Activated CD4-positive, alpha-beta memory T cell treated with anti-CD3 and anti-CD28 coated beads, Interleukin-2, amount 10 ng/mL, durations not matched to agents 7 days and 5 days (primary cell): ENCODE results near the gene IMPG1. TPM values are rescaled to one million over a fixed set of nuclear protein-coding genes. Genes with fewer than 3 reads are reported as not detected.

Experiments
- CTCF ChIA-PET: fragments of 350-600 bp; sonication (Branson Sonifier 250); formaldehyde crosslinking; loops from one replicate; lab custom pipeline; 2021; ENCODE audit warnings: antibody characterized with exemption, inconsistent platforms; lab: Charles Lee
- POLR2A ChIA-PET: fragments of 350-600 bp; sonication (Branson Sonifier 250); formaldehyde crosslinking; loops from one replicate; lab custom pipeline; 2021; ENCODE audit warnings: antibody characterized with exemption; lab: Charles Lee
- DNase-seq: peaks from one replicate; pipeline ENCODE4 v3.0.0-alpha.2; 2020
- H3K27ac Mint-ChIP-seq: one replicate; pipeline ENCODE4 v1.8.0; 2021; ENCODE audit warnings: mild to moderate bottlenecking, mixed read lengths
- H3K27me3 Mint-ChIP-seq: one replicate; pipeline ENCODE4 v1.8.0; 2021; ENCODE audit warnings: mixed read lengths
- H3K36me3 Mint-ChIP-seq: one replicate; pipeline ENCODE4 v1.8.0; 2021; ENCODE audit warnings: low read depth, mixed read lengths
- H3K4me1 Mint-ChIP-seq: one replicate; pipeline ENCODE4 v1.8.0; 2021; ENCODE audit warnings: mixed read lengths
- H3K4me3 Mint-ChIP-seq: one replicate; pipeline ENCODE4 v1.8.0; 2021; ENCODE audit warnings: mild to moderate bottlenecking, mixed read lengths
- H3K9me3 Mint-ChIP-seq: one replicate; pipeline ENCODE4 v1.8.0; 2021; ENCODE audit warnings: mixed read lengths
- total RNA-seq, 2 experiments: library from RNA; stranded (reverse); gene quantifications; one replicate each; pipeline ENCODE4 v1.2.3, GENCODE V29; 2021

IMPG1 gene
- total RNA-seq, 2 experiments from 2014 or later = not detected

GRCh38 chr6:75997696-75998095 lies 74.8 kb downstream of the IMPG1 start:
- DNase-seq = no peak
- H3K27me3 Mint-ChIP-seq = peaks cover 1% of the 10 kb centered on the region
- no peak overlapping the region for H3K4me3 Mint-ChIP-seq
- no peaks in the 10 kb centered on the region for H3K36me3 Mint-ChIP-seq
- ChIA-PET CTCF (no interaction called here), POLR2A (no interaction called here)
- no peaks in the 10 kb centered on the region for H3K4me1 Mint-ChIP-seq
- H3K9me3 Mint-ChIP-seq = no peaks in the 10 kb centered on the region
- H3K27ac Mint-ChIP-seq = no peak overlapping the region

GRCh38 chr6:75993236-75994162 lies 79.0 kb downstream of the IMPG1 start:
- peaks cover 1% of the 10 kb centered on the region for H3K27me3 Mint-ChIP-seq
- ChIA-PET CTCF (no interaction called here), POLR2A (no interaction called here)
- no peaks in the 10 kb centered on the region for H3K9me3 Mint-ChIP-seq
- H3K4me1 Mint-ChIP-seq = no peaks in the 10 kb centered on the region
- no peak overlapping the region for H3K27ac Mint-ChIP-seq
- no peak for DNase-seq
- no peaks in the 10 kb centered on the region for H3K36me3 Mint-ChIP-seq
- no peak overlapping the region for H3K4me3 Mint-ChIP-seq

GRCh38 chr6:75991941-75992340 lies 80.5 kb downstream of the IMPG1 start:
- ChIA-PET CTCF (interaction anchor here (0.8 to 1.2 kb wide), 2 partner anchors 99 to 118 kb away, joined by 3 read pairs; no protein-coding TSS in a partner anchor), POLR2A (no interaction called here)
- H3K4me3 Mint-ChIP-seq = no peak overlapping the region
- no peaks in the 10 kb centered on the region for H3K9me3 Mint-ChIP-seq
- no peak overlapping the region for H3K27ac Mint-ChIP-seq
- peaks cover 1% of the 10 kb centered on the region for H3K27me3 Mint-ChIP-seq
- DNase-seq = no peak
- H3K4me1 Mint-ChIP-seq = no peaks in the 10 kb centered on the region
- no peaks in the 10 kb centered on the region for H3K36me3 Mint-ChIP-seq

GRCh38 chr6:75986935-75987334 lies 85.5 kb downstream of the IMPG1 start:
- DNase-seq = no peak
- H3K4me1 Mint-ChIP-seq = no peaks in the 10 kb centered on the region
- H3K4me3 Mint-ChIP-seq = no peak overlapping the region
- no peak overlapping the region for H3K27ac Mint-ChIP-seq
- H3K9me3 Mint-ChIP-seq = no peaks in the 10 kb centered on the region
- no peaks in the 10 kb centered on the region for H3K36me3 Mint-ChIP-seq
- ChIA-PET CTCF (no interaction called here), POLR2A (no interaction called here)
- no peaks in the 10 kb centered on the region for H3K27me3 Mint-ChIP-seq

- Mint-ChIP-seq H3K27ac (no peak overlapping the region), H3K4me1 (no peaks in the 10 kb centered on the region), H3K4me3 (no peak overlapping the region), H3K36me3 (no peaks in the 10 kb centered on the region), H3K27me3 (no peaks in the 10 kb centered on the region), H3K9me3 (no peaks in the 10 kb centered on the region)
- CTCF ChIA-PET = no interaction called here
- POLR2A ChIA-PET = no interaction called here
- DNase-seq = no peak
Observed at GRCh38 chr6:75975904-75976303, 96.6 kb downstream of the IMPG1 start.

GRCh38 chr6:75970093-75970492 lies 102.4 kb downstream of the IMPG1 start:
- no peaks in the 10 kb centered on the region for H3K36me3 Mint-ChIP-seq
- CTCF ChIA-PET = no interaction called here
- no peaks in the 10 kb centered on the region for H3K4me1 Mint-ChIP-seq
- no peak for DNase-seq
- H3K27me3 Mint-ChIP-seq = peaks cover 4% of the 10 kb centered on the region
- no peak overlapping the region for H3K27ac Mint-ChIP-seq
- H3K4me3 Mint-ChIP-seq = no peak overlapping the region
- POLR2A ChIA-PET = no interaction called here
- no peaks in the 10 kb centered on the region for H3K9me3 Mint-ChIP-seq

- Mint-ChIP-seq H3K36me3 (no peaks in the 10 kb centered on the region), H3K27ac (no peak overlapping the region), H3K27me3 (peaks cover 4% of the 10 kb centered on the region), H3K9me3 (no peaks in the 10 kb centered on the region), H3K4me1 (no peaks in the 10 kb centered on the region), H3K4me3 (no peak overlapping the region)
- DNase-seq = no peak
- CTCF ChIA-PET = no interaction called here
- POLR2A ChIA-PET = no interaction called here
Observed at GRCh38 chr6:75968143-75968542, 104.3 kb downstream of the IMPG1 start.

- peaks cover 3% of the 10 kb centered on the region for H3K27me3 Mint-ChIP-seq
- H3K9me3 Mint-ChIP-seq = no peaks in the 10 kb centered on the region
- DNase-seq = no peak
- ChIA-PET CTCF (no interaction called here), POLR2A (no interaction called here)
- no peak overlapping the region for H3K4me3 Mint-ChIP-seq
- no peaks in the 10 kb centered on the region for H3K36me3 Mint-ChIP-seq
- H3K27ac Mint-ChIP-seq = no peak overlapping the region
- no peaks in the 10 kb centered on the region for H3K4me1 Mint-ChIP-seq
Observed at GRCh38 chr6:75963569-75963968, 108.9 kb downstream of the IMPG1 start.

GRCh38 chr6:75952128-75952527 lies 120.3 kb downstream of the IMPG1 start:
- DNase-seq = no peak
- no peaks in the 10 kb centered on the region for H3K4me1 Mint-ChIP-seq
- CTCF ChIA-PET = no interaction called here
- POLR2A ChIA-PET = no interaction called here
- H3K4me3 Mint-ChIP-seq = no peak overlapping the region
- peaks cover 3% of the 10 kb centered on the region for H3K27me3 Mint-ChIP-seq
- no peaks in the 10 kb centered on the region for H3K36me3 Mint-ChIP-seq
- H3K27ac Mint-ChIP-seq = no peak overlapping the region
- no peaks in the 10 kb centered on the region for H3K9me3 Mint-ChIP-seq

- Mint-ChIP-seq H3K27ac (no peak overlapping the region), H3K36me3 (no peaks in the 10 kb centered on the region), H3K27me3 (peaks cover 5% of the 10 kb centered on the region), H3K4me1 (no peaks in the 10 kb centered on the region), H3K9me3 (no peaks in the 10 kb centered on the region), H3K4me3 (no peak overlapping the region)
- ChIA-PET CTCF (no interaction called here), POLR2A (no interaction called here)
- DNase-seq = no peak
Observed at GRCh38 chr6:75947935-75948334, 124.5 kb downstream of the IMPG1 start.

GRCh38 chr6:75946146-75946831 lies 126.2 kb downstream of the IMPG1 start:
- Mint-ChIP-seq H3K27ac (no peak overlapping the region), H3K27me3 (peaks cover 6% of the 10 kb centered on the region), H3K36me3 (no peaks in the 10 kb centered on the region), H3K9me3 (no peaks in the 10 kb centered on the region), H3K4me3 (no peak overlapping the region), H3K4me1 (no peaks in the 10 kb centered on the region)
- ChIA-PET POLR2A (no interaction called here), CTCF (interaction anchor here (0.7 to 1.5 kb wide), 3 partner anchors 11 to 52 kb away, joined by 4 to 5 read pairs (median 5); no protein-coding TSS in a partner anchor)
- DNase-seq = no peak

GRCh38 chr6:75943381-75943780 lies 129.1 kb downstream of the IMPG1 start:
- Mint-ChIP-seq H3K27me3 (peaks cover 9% of the 10 kb centered on the region), H3K36me3 (no peaks in the 10 kb centered on the region), H3K4me3 (no peak overlapping the region), H3K9me3 (no peaks in the 10 kb centered on the region), H3K27ac (no peak overlapping the region), H3K4me1 (no peaks in the 10 kb centered on the region)
- CTCF ChIA-PET = interaction anchor here (1.3 kb wide), 1 partner anchor 9 kb away, joined by 3 read pairs; no protein-coding TSS in a partner anchor
- DNase-seq = no peak
- POLR2A ChIA-PET = no interaction called here

GRCh38 chr6:75941509-75941908 lies 131.0 kb downstream of the IMPG1 start:
- POLR2A ChIA-PET = no interaction called here
- Mint-ChIP-seq H3K27me3 (peaks cover 9% of the 10 kb centered on the region), H3K27ac (no peak overlapping the region)

More at GRCh38 chr6:75941509-75941908, 131.0 kb downstream of the IMPG1 start:
- Mint-ChIP-seq H3K4me1 (no peaks in the 10 kb centered on the region), H3K4me3 (no peak overlapping the region), H3K36me3 (no peaks in the 10 kb centered on the region), H3K9me3 (no peaks in the 10 kb centered on the region)
- CTCF ChIA-PET = no interaction called here
- DNase-seq = no peak
